ENCODE results near the gene GSK3A.

GRCh38 chr19:42290523-42291434 is 48.4 kb upstream of the GSK3A start:
- no peak for TF ChIP-seq YY1 (IDR thresholded peaks at IDR 0.05; ENCODE audit: insufficient read depth, insufficient read length)
- TF ChIP-seq SUZ12 (IDR thresholded peaks at IDR 0.05; ENCODE audit: extremely low read depth, insufficient read depth, insufficient read length) = no peak
- no peak for TF ChIP-seq ZNF274 (IDR thresholded peaks at IDR 0.05; ENCODE audit: low read depth, low read length)
